NCI-H82 treated with DMSO at 0.1 percent for 48 hours (cell line): Measurements from ENCODE around the gene TFAP2C.
"Not testable (repeated sequence)": the region's sequence is repeated elsewhere in the genome, so short reads cannot be mapped to it uniquely, and the experiment has no call there.

Experiments used
- DNase-seq: peaks from one replicate; lab custom pipeline; 2025; ENCODE audit not compliant: unreplicated experiment; lab: John Stamatoyannopoulos, UW

The TFAP2C gene

GRCh38 chr20:56637576-56637975 lies 8.5 kb downstream of the TFAP2C start:
- no peak for DNase-seq

DNA sequence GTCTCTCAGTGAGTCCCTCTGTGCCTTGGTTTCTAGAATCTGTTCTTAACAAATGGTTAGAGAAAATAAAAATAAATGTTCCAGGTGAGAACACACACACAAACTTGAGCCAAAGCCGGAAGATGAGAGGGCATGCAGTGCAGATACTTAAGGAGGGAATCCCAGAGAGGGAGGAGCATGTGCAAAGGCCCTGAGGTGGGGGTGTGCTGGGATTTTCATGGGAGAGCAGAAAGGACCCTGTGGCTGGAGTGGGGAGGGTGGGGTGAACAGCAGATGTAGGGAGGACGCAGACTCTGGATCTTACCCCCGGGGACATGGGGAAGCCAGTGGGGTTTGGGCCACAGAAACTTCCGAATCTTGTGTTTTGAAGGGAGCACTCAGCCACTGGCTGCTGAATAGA lies 17.5 kb downstream of the TFAP2C start:
- no peak for DNase-seq

GRCh38 chr20:56653211-56653610 lies 24.1 kb downstream of the TFAP2C start:
- no peak for DNase-seq

- DNase-seq: no peak
Observed at GRCh38 chr20:56656632-56657031, 27.5 kb downstream of the TFAP2C start.

DNA sequence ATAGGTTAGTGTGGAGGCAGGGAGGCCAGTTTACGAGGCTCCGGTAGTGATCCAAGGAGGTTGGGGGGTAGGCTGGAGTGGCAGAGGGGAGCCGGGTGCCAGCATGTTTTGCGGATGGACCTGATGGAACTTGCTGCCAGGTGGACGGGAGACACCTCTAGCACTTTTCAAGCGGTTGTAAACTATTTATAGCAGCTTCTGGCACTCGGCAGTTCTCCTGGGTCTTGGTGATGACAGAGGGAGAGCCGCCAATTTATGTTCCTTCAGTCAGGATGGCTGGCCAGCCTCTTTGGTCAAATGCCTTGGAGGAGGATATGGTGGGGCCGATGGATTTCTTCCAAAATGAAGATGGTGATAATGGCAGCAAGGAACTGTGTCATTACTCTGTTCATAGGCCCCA lies 28.8 kb downstream of the TFAP2C start:
- DNase-seq: no peak

GRCh38 chr20:56658341-56658947 lies 29.3 kb downstream of the TFAP2C start:
- DNase-seq: not testable (repeated sequence)

GRCh38 chr20:56663660-56664059 lies 34.6 kb downstream of the TFAP2C start:
- DNase-seq: no peak

- no peak for DNase-seq
Observed at GRCh38 chr20:56664796-56665195, 35.7 kb downstream of the TFAP2C start.

DNA sequence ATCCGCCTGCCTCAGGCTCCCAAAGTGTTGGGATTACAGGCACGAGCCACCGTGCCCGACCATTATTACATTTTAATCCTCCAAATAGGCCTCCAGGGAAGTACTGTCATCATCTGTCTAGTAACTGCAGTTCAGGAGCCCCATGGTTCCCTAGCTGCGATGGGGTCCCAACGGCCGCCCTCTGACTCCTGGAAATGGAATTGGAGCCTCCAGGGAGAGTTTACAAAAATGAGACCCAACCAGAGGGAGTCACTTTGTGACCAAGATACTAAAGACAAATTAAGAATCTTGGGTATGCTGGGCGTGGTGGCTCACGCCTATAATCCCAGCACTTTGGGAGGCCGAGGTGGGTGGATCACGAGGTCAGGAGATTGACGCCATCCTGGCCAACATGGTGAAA lies 36.7 kb downstream of the TFAP2C start:
- no peak for DNase-seq

DNA sequence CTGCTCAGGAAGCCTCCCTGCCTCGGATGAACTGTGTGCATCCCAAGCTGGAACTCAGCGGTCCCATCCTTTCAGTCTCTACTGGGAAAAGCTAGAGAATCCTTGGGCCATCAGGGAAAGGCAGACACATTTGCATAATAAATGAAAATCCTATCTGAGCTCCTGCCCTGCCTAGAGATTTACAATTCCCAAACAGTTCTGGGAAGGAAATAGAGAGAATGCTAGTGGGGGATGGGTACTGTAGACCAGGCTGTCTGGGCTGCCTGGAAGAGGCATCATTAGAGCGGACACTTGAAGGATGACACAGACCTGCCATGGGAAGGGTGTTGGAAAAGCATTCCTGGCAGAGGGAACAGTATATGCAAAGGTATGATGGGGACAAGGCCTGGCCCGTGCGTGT lies 44.3 kb downstream of the TFAP2C start:
- no peak for DNase-seq

DNA sequence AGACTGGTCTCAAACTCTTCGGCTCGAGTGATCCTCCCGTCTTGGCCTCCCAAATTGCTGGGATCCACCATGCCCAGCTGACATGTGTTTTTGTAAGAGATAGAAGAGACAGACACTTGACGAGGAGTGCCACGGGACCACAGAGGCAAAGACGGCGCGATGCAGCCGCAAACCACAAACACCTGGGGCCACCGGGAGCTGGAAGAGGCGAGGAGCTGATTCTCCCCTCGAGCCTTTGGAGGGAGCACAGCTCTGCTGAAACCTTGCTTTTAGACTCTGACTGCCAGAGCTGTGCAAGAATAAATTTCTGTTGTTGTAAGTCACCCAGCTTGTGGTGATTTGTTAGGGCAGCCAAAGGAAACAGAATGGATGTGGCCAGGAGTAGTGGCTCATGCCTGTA lies 46.9 kb downstream of the TFAP2C start:
- no peak for DNase-seq

DNA sequence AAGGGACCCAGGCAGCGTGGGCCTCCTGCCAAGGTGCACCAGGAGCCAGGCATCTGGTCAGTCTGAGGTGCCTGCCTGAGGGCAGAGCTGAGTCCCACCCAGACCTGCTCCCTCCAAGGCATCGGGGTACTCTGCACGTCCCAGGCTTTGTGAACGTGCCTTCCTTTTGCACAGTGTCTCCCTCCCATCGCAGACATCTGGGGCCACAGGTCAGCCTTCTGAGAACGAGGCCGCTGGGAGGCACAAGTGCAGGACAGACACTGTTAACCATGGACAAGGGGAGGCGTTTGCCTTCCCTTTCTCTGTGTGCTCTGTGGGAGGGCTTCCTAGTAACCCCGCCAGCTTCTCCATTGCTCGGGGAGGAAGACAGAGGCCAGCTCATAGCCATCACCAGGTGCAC lies 47.6 kb downstream of the TFAP2C start:
- no peak for DNase-seq

- DNase-seq: peak; percentile 61
Observed at GRCh38 chr20:56683077-56683865, 54.2 kb downstream of the TFAP2C start.

GRCh38 chr20:56685879-56686278 lies 56.8 kb downstream of the TFAP2C start:
- no peak for DNase-seq

- DNase-seq: no peak
Observed at GRCh38 chr20:56687061-56687460, 58.0 kb downstream of the TFAP2C start.

DNA sequence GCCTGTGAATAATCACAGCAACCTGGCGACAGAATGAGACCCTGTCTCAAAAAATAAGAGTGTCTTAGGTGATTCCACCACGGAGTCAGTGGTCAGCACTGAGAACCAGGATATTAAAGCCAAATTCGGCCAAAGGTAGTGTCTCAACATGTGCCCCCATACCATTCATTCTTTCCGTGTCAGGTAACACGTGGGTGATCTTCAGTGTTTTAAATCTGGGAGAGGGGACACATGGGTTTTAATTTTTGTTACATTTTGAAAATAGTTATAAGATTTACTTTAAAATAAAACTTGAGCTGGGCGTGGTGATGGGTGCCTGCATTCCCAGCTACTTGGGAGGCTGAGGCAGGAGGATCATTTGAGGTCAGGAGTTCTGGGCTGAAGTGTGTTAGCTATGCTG lies 59.0 kb downstream of the TFAP2C start:
- no peak for DNase-seq
